Type B pancreatic cell (in vitro differentiated cells): ENCODE measurements around the gene RITA1. TPM values are rescaled to one million over a fixed set of nuclear protein-coding genes. Genes with fewer than 3 reads are reported as not detected.

Experiments used
- DNase-seq: peaks from one replicate; pipeline ENCODE4 v3.0.0; 2021; ENCODE audit warnings: mixed read lengths; ENCODE audit not compliant: unreplicated experiment; ENCODE audit errors: extremely low spot score
- H3K27ac Mint-ChIP-seq: 2 replicates; pipeline ENCODE4 v1.8.0; 2021; ENCODE audit warnings: mild to moderate bottlenecking, mixed read lengths
- H3K27me3 Mint-ChIP-seq: 2 replicates; pipeline ENCODE4 v1.8.0; 2021; ENCODE audit warnings: mixed read lengths
- H3K36me3 Mint-ChIP-seq: 2 replicates; pipeline ENCODE4 v1.8.0; 2021; ENCODE audit warnings: mixed read lengths
- H3K4me1 Mint-ChIP-seq: one replicate; pipeline ENCODE4 v1.8.0; 2021; ENCODE audit warnings: mixed read lengths; ENCODE audit not compliant: unreplicated experiment
- H3K4me3 Mint-ChIP-seq: 2 replicates; pipeline ENCODE4 v1.8.0; 2021; ENCODE audit warnings: mild to moderate bottlenecking, mixed read lengths
- H3K9me3 Mint-ChIP-seq: 2 replicates; pipeline ENCODE4 v1.8.0; 2021; ENCODE audit warnings: mixed read lengths
- CTCF ChIP-seq: fragments of 200-600 bp; sonication (generic); conservative IDR thresholded peaks from 2 replicates; pipeline ENCODE4 v1.5.0; 2021; ENCODE audit warnings: antibody characterized with exemption, mild to moderate bottlenecking
- total RNA-seq: library from RNA; stranded (reverse); gene quantifications from 2 replicates; pipeline ENCODE4 v1.2.1, GENCODE V29; 2021; ENCODE audit warnings: low replicate concordance

The RITA1 gene
- total RNA-seq, 1 donor from 2014 or later, result 19.0 TPM

- H3K36me3 Mint-ChIP-seq, result no peaks in the 10 kb centered on the region
- DNase-seq, result no peak
- no peak overlapping the region for H3K4me3 Mint-ChIP-seq
- H3K4me1 Mint-ChIP-seq, result peaks cover 7% of the 10 kb centered on the region
- no peak overlapping the region for H3K27ac Mint-ChIP-seq
- no peaks in the 10 kb centered on the region for H3K9me3 Mint-ChIP-seq
- no peaks in the 10 kb centered on the region for H3K27me3 Mint-ChIP-seq
- TF ChIP-seq CTCF, result no peak
These were observed 40.7 kb upstream of the RITA1 start for GRCh38 chr12:113144806-113145205.

- no peak overlapping the region for H3K4me3 Mint-ChIP-seq
- no peak for TF ChIP-seq CTCF
- H3K9me3 Mint-ChIP-seq, result no peaks in the 10 kb centered on the region
- H3K27me3 Mint-ChIP-seq, result no peaks in the 10 kb centered on the region
- DNase-seq, result no peak
- no peaks in the 10 kb centered on the region for H3K36me3 Mint-ChIP-seq
- peak overlapping the region; percentile 64 for H3K27ac Mint-ChIP-seq
- H3K4me1 Mint-ChIP-seq, result peaks cover 16% of the 10 kb centered on the region
These were observed 39.6 kb upstream of the RITA1 start for GRCh38 chr12:113145720-113146551.

- peaks cover 16% of the 10 kb centered on the region for H3K4me1 Mint-ChIP-seq
- no peak for TF ChIP-seq CTCF
- no peak for DNase-seq
- no peak overlapping the region for H3K27ac Mint-ChIP-seq
- no peaks in the 10 kb centered on the region for H3K9me3 Mint-ChIP-seq
- H3K36me3 Mint-ChIP-seq, result no peaks in the 10 kb centered on the region
- H3K27me3 Mint-ChIP-seq, result peaks cover 3% of the 10 kb centered on the region
- H3K4me3 Mint-ChIP-seq, result no peak overlapping the region
These were observed 38.5 kb upstream of the RITA1 start for GRCh38 chr12:113146999-113147398.

GRCh38 chr12:113149361-113150150 is 36.0 kb upstream of the RITA1 start, which contains the start of gene CFAP73:
CFAP73 (plus strand) TSS chr12:113149724; CDS start chr12:113149858, 134 bp downstream.
- Mint-ChIP-seq H3K27me3 (peaks cover 24% of the 10 kb centered on the region), H3K4me1 (peaks cover 21% of the 10 kb centered on the region), H3K4me3 (peak within 1 kb of the TSS; percentile 57), H3K27ac (peak within 1 kb of the TSS; percentile 90), H3K9me3 (no peaks in the 10 kb centered on the region), H3K36me3 (no peaks in the 10 kb centered on the region)
- peak; percentile 24 for TF ChIP-seq CTCF
- DNase-seq, result peak; percentile 85

DNA sequence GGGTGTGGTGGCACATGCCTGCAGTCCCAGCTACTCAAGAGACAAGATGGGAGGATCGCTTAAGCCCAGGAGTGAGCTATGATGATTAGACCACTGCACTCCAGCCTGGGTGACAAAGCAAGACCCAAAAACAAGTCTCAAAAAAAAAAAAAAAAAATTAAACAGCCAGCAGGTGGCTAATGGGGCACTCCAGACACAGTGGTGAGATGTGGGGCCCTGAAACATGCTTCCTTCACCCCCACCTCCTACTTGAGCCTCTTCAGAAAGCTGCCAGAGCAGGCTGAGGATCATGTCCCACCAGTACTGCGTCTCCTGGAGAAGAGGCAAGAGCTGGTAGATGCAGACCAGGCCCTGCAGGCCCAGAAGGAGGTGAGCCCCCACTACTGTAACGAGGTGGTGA is 33.9 kb upstream of the RITA1 start:
- no peaks in the 10 kb centered on the region for H3K9me3 Mint-ChIP-seq
- H3K4me3 Mint-ChIP-seq, result peak overlapping the region; percentile 70

More for the DNA sequence above, 33.9 kb upstream of the RITA1 start:
- DNase-seq, result no peak
- no peak for TF ChIP-seq CTCF
- Mint-ChIP-seq H3K36me3 (peaks cover 1% of the 10 kb centered on the region), H3K4me1 (peaks cover 21% of the 10 kb centered on the region), H3K27ac (no peak overlapping the region), H3K27me3 (peaks cover 42% of the 10 kb centered on the region)
